Measurements from ENCODE around the gene FIS1.

The FIS1 gene

GRCh38 chr7:101232141-101232850 lies 12.6 kb downstream of the FIS1 start:
- DNase-seq, result no peak

- DNase-seq, result no peak
Measured at GRCh38 chr7:101231644-101232043, 13.2 kb downstream of the FIS1 start.

DNA sequence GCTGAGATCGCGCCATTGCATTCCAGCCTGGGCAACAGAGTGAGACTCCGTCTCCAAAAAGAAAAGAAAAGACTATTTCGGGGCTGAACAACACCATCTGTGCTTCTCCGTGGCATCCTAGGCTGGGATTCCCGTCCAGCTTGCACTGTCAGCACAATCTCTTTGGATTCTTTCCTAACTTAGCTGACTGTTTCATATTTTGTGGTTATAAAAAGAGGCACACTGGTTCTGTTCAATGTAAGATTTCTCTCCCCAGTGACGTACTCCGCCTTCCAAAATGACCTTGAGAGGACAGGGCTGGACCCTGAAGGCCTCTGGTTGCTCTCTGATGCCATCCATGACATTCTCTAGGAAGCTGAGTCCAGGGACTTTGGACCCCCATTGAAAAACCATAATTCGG lies 18.2 kb downstream of the FIS1 start:
- no peak for DNase-seq

DNA sequence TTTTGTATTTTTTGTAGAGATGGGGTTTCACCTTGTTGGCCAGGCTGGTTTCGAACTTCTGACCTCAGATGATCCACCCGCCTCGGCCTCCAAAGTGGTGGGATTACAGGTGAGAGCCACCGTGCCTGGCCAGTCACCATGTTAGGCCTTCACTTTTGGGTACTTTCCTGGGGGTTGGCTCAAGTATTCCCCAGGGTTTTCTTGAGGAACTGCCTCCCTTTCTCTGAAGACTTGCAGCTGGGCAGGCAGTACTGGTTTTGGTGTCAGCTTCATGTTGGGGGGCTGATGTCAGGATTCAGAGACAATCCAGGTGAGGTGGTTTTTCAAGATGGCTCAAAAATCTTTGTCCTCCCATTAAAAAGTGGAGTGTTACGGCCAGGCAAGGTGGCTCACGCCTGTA lies 19.2 kb downstream of the FIS1 start:
- DNase-seq, result no peak

GRCh38 chr7:101223528-101223927 lies 21.4 kb downstream of the FIS1 start:
- DNase-seq, result no peak

- no peak for DNase-seq
Measured at GRCh38 chr7:101222275-101222830, 22.5 kb downstream of the FIS1 start.

DNA sequence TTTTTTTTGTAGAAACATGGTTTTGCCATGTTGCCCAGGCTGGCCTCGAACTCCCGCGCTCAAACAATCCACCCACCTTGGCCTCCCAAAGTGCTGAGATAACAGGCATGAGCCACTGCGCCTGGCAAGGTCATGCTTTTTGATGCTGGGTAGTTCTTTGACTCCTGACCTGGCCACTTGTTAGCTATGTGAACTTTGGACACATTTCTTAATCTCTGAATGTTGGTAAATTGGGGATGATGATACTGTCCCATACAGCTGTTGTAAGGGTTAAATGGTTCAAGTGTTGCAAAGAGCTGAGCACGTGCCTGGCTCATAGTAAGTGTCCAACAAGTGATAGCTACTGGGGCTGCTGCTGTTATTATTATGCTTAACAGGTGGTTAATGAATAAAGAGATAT lies 24.6 kb downstream of the FIS1 start:
- DNase-seq, result no peak

- DNase-seq, result no peak
Measured at GRCh38 chr7:101218236-101219125, 26.4 kb downstream of the FIS1 start.

GRCh38 chr7:101217388-101218235 lies 27.3 kb downstream of the FIS1 start, which contains the start of the genes PLOD3 and ZNHIT1:
Gene PLOD3 (minus strand): TSS chr7:101217581. CDS start chr7:101217274, 307 bp downstream.
Gene ZNHIT1 (plus strand): TSS chr7:101218165. CDS start chr7:101218196, 31 bp downstream.
- DNase-seq, result peak; percentile 96

DNA sequence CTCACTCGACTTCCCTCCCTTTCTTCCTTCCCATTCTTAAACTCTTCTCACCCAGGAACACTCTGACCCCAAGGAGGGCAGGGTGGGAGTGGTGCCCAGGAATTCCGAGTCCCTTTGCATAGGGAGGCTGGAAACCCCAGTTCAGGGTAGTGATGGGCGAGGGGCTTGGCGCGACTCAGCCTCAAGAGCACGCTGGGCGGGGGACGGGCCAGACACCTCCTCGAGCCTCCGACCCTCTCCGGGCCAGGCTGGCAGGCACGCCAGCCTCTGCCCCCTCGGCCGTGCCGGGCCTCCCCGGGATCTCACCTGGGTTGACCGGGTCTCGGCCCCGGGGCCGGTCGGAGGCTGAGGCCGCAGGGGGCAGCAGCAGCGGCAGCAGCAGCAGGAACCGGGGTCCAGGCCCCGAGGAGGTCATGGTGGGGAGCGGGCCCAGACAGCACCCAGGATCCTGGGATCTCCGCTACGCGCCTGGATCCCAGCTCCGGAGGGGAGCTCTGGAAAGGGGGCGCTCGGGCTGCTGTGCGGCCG lies 28.0 kb downstream of the FIS1 start:
- no peak for DNase-seq

GRCh38 chr7:101216001-101216859 lies 28.7 kb downstream of the FIS1 start:
- no peak for DNase-seq

- DNase-seq, result no peak
Measured at GRCh38 chr7:101212014-101212413, 32.9 kb downstream of the FIS1 start.

DNA sequence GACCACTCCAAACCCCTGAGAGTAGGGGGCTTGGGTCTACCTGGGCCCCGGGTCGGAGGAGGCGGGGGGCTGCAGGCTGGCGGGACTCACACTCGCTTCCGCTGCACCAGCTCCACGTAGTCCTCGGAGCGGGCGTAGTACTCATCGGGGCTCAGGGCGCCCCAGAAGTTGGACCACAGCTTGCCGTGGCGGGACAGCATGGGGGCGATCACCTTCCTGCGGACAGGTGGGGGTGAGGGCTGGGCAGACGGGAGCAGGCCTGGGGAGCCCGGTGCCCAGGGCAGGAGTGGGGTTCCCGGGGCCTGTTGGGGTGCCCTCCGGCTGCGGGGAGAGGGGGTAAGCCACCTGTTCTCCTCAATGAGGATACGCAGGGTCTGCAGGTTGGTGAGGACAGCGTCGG lies 33.4 kb downstream of the FIS1 start:
- no peak for DNase-seq

- no peak for DNase-seq
Measured at GRCh38 chr7:101210143-101210542, 34.7 kb downstream of the FIS1 start.

GRCh38 chr7:101208794-101209193 lies 36.1 kb downstream of the FIS1 start:
- no peak for DNase-seq

DNA sequence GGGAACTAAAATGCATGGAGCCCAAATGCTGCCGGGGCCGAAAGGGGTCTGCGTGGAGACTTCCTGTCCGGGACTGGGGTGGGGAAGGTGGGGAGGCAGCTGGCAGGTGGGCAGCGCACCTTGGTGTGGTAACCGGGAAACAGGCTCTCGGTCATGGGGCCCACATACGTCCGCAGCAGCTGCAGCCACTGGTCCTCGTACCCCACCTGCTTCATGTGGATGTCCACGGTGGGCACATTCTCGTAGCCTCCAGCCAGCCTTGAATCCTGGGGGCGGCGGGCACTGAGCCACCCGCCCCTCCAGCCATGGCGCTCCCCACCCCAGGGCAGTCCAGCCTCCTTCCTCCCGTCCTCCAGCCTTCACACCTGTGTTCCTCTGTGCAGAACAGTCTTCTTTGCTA lies 37.4 kb downstream of the FIS1 start:
- no peak for DNase-seq

DNA sequence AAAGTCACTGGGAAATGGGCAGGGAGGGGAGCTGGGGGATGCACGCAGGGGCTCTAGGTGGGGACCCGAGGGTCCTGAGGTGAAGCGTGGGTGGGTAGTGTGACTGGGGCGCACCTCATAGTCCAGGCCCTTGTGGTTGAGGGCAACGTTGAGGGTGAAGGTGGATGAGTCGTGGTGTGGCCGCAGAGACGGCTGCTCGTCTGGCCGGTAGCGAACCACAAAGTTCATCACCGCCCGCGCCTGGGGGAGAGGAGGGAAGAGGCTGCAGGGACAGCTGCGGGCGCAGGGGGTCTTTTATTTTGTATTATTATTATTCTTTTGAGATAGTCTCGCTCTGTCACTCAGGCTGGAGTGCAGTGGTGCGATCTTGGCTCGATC lies 38.2 kb downstream of the FIS1 start:
- no peak for DNase-seq

DNA sequence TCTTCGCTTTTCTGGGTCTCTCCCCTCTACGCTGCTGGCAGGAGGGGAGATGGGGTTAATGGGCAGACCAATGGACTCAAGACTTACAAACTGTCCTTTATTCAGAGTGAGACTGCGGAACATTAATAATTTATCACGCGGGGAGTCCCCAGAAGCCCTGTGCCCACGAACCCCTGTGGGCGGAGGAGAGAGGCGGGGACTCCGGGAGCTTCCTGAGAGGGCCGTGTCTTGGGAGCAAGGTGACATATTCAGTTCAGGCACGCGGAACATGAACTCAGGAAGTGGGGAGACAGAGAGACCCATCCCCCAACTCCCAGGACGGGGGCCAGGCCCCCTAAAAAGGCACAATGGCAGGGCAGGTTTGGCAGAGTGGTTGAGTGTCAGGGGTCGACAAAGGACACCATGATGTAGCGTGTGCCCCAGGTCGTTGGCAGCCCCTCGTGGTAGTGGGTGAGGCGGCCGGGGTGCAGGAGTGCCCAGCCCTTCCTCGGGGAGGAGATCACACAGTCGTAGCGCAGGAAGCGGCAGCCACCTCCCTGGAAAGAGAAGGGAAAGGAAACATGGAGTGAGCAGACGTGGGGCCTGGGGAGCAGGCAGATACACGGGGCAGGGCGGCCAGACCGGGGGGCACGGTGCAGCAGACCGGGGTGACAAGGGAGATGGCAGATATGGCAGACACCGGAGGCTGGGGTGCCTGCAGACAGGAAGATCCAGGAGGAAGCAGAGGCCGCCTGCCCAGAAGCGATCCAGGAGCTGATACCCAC lies 38.8 kb downstream of the FIS1 start:
- no peak for DNase-seq

GRCh38 chr7:101203740-101204738 lies 40.8 kb downstream of the FIS1 start:
- DNase-seq, result peak; percentile 12

DNA sequence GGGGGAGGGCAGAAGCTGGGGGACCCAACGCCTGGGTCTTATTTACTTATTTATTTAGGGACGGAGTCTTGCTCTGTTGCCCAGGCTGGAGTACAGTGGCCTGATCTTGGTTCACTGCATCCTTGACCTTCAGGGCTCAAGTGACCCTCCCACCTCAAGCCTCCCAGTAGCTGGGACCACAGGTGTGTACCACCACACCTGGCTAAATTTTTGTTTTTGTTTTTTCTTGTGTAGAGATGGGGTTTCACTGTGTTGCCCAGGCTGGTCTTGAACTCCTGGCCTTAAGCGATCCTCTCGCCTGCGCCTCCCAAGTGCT lies 42.3 kb downstream of the FIS1 start:
- DNase-seq, result no peak

All from CD4-positive, alpha-beta T cell treated with Interferon gamma for 1 hour (primary cell).